ENCODE measurements around the gene HPX. TPM values are rescaled to one million over a fixed set of nuclear protein-coding genes. Genes with fewer than 3 reads are reported as not detected.
A peak's percentile ranks its signal among the peaks of the same experiment; 100 is the strongest.

Gene HPX
- total and polyA plus RNA-seq, 2 of the 13 experiments (the other 11 are each of a cell fraction or from before 2014, with no cell fraction given), result 9.2 to 57.4 TPM

- peak; percentile 93 for TF ChIP-seq NCOA2 (CRISPR knock-in tag; IDR thresholded peaks at IDR 0.05)
- peak in 1 of 2 experiments; percentile 57; a peak in 1 of 4 replicates for TF ChIP-seq POLR2A (IDR thresholded peaks at IDR 0.05; ENCODE audit: insufficient read depth in 1 of 2, low read depth in 2 of 2, low read length in 2 of 2)
- TF ChIP-seq GZF1 (CRISPR knock-in tag; IDR thresholded peaks at IDR 0.05), result no peak
- TF ChIP-seq, protein P1, sequence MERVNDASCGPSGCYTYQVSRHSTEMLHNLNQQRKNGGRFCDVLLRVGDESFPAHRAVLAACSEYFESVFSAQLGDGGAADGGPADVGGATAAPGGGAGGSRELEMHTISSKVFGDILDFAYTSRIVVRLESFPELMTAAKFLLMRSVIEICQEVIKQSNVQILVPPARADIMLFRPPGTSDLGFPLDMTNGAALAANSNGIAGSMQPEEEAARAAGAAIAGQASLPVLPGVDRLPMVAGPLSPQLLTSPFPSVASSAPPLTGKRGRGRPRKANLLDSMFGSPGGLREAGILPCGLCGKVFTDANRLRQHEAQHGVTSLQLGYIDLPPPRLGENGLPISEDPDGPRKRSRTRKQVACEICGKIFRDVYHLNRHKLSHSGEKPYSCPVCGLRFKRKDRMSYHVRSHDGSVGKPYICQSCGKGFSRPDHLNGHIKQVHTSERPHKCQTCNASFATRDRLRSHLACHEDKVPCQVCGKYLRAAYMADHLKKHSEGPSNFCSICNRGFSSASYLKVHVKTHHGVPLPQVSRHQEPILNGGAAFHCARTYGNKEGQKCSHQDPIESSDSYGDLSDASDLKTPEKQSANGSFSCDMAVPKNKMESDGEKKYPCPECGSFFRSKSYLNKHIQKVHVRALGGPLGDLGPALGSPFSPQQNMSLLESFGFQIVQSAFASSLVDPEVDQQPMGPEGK (CRISPR knock-in tag; IDR thresholded peaks at IDR 0.05), result peak; percentile 92
- peak; percentile 74 for TF ChIP-seq CEBPG (CRISPR knock-in tag; IDR thresholded peaks at IDR 0.05)
- no peak for TF ChIP-seq ZNF337 (CRISPR knock-in tag; IDR thresholded peaks at IDR 0.05; ENCODE audit: borderline replicate concordance, low read depth)
- peak; percentile 30; the same call in 1 of the 2 replicates for TF ChIP-seq FOXK1 (CRISPR knock-in tag; IDR thresholded peaks at IDR 0.05; ENCODE audit: borderline replicate concordance, low read depth)
- no peak for TF ChIP-seq ZNF138 (CRISPR knock-in tag; IDR thresholded peaks at IDR 0.05; ENCODE audit: low read depth)
- TF ChIP-seq SMAD3 (CRISPR knock-in tag; IDR thresholded peaks at IDR 0.05), result 0 out of 2 replicates have a peak, but pooled peaks have one; percentile 25
- peak; percentile 71 for TF ChIP-seq ZBTB7B (CRISPR knock-in tag; IDR thresholded peaks at IDR 0.05)
- TF ChIP-seq, protein P2, sequence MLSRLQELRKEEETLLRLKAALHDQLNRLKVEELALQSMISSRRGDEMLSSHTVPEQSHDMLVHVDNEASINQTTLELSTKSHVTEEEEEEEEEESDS (CRISPR knock-in tag; IDR thresholded peaks at IDR 0.05; ENCODE audit: borderline replicate concordance), result no peak
- TF ChIP-seq DR1 (CRISPR knock-in tag; IDR thresholded peaks at IDR 0.05), result 0 out of 2 replicates have a peak, but pooled peaks have one; percentile 37
- peak; percentile 85; the same call in 1 of the 2 replicates for TF ChIP-seq KDM6A (CRISPR knock-in tag; IDR thresholded peaks at IDR 0.05; ENCODE audit: low read depth)
- TF ChIP-seq HOXA3 (CRISPR knock-in tag; IDR thresholded peaks at IDR 0.05), result 0 out of 2 replicates have a peak, but pooled peaks have one; percentile 32
- peak; percentile 82 for TF ChIP-seq ZKSCAN5 (CRISPR knock-in tag; IDR thresholded peaks at IDR 0.05)
- TF ChIP-seq ZNF549 (CRISPR knock-in tag; IDR thresholded peaks at IDR 0.05), result no peak
- TF ChIP-seq KDM1A (CRISPR knock-in tag; IDR thresholded peaks at IDR 0.05), result no peak
- no peak for TF ChIP-seq ZNF280B (CRISPR knock-in tag; IDR thresholded peaks at IDR 0.05; ENCODE audit: borderline replicate concordance)
- TF ChIP-seq REPIN1 (CRISPR knock-in tag; IDR thresholded peaks at IDR 0.05; ENCODE audit: borderline replicate concordance, low read depth), result 0 out of 2 replicates have a peak, but pooled peaks have one; percentile 63
- TF ChIP-seq, protein P3, sequence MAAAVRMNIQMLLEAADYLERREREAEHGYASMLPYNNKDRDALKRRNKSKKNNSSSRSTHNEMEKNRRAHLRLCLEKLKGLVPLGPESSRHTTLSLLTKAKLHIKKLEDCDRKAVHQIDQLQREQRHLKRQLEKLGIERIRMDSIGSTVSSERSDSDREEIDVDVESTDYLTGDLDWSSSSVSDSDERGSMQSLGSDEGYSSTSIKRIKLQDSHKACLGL (CRISPR knock-in tag; IDR thresholded peaks at IDR 0.05), result no peak
- TF ChIP-seq LCORL (IDR thresholded peaks at IDR 0.05), result no peak
- peak; percentile 60 for TF ChIP-seq LCORL (CRISPR knock-in tag; IDR thresholded peaks at IDR 0.05)
- TF ChIP-seq ARID5B (CRISPR knock-in tag; IDR thresholded peaks at IDR 0.05), result peak; percentile 86
- TF ChIP-seq ZNF777 (CRISPR knock-in tag; IDR thresholded peaks at IDR 0.05), result no peak
- TF ChIP-seq SALL1 (CRISPR knock-in tag; IDR thresholded peaks at IDR 0.05), result peak; percentile 60; the same call in 1 of the 2 replicates
Observed at GRCh38 chr11:6440906-6441358, at the start of gene HPX (continued).

All from HepG2 (cell line).